Measurements from ENCODE around the gene CTDP1. TPM values are rescaled to one million over a fixed set of nuclear protein-coding genes. Genes with fewer than 3 reads are reported as not detected.

Gene CTDP1
- total RNA-seq, 1 donor from 2014 or later, result 34.8 TPM

DNA sequence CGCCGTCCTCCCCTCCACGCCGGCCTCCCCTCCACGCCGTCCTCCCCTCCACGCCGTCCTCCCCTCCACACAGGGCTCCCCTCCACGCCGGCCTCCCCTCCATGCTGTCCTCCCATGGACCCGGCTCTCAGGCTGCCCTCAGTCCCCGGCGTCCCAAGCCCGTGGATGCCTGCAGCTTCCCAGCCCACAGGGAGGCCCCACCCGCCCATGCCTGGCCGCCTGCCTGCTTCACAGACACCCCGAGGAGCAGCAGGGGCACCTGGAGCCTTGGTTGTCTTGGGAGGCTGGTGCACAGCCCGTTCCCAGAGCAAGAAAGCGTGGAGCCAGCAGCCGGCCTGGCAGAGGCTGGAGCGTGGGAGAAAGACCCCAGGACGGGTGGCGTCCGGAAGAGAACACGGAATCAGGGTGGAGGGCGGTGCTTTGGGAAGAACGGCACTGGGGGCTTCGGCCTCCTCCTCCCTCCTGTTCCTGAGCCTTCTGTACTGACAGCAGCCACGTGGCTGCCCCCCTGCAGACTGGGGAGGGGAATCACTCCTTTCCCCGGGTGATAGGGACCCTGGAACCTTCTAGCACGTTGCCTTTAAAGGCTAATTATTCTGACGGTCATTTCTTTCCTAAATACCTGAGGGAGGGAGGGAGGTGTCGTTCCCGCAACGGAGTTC lies 92.0 kb downstream of the CTDP1 start:
- Mint-ChIP-seq H3K27me3 (ENCODE audit: unreplicated experiment) (peaks cover 7% of the 10 kb centered on the region), H3K27ac (ENCODE audit: unreplicated experiment) (no peak overlapping the region), H3K36me3 (ENCODE audit: unreplicated experiment) (peaks cover 20% of the 10 kb centered on the region), H3K4me1 (ENCODE audit: low read depth, unreplicated experiment) (no peaks in the 10 kb centered on the region), H3K4me3 (ENCODE audit: unreplicated experiment) (no peak overlapping the region), H3K9me3 (ENCODE audit: unreplicated experiment) (peaks cover 22% of the 10 kb centered on the region)
- TF ChIP-seq, protein P1, sequence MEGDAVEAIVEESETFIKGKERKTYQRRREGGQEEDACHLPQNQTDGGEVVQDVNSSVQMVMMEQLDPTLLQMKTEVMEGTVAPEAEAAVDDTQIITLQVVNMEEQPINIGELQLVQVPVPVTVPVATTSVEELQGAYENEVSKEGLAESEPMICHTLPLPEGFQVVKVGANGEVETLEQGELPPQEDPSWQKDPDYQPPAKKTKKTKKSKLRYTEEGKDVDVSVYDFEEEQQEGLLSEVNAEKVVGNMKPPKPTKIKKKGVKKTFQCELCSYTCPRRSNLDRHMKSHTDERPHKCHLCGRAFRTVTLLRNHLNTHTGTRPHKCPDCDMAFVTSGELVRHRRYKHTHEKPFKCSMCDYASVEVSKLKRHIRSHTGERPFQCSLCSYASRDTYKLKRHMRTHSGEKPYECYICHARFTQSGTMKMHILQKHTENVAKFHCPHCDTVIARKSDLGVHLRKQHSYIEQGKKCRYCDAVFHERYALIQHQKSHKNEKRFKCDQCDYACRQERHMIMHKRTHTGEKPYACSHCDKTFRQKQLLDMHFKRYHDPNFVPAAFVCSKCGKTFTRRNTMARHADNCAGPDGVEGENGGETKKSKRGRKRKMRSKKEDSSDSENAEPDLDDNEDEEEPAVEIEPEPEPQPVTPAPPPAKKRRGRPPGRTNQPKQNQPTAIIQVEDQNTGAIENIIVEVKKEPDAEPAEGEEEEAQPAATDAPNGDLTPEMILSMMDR (IDR thresholded peaks at IDR 0.05; ENCODE audit: partially characterized antibody, unreplicated experiment), result no peak
- no peak for DNase-seq

DNA sequence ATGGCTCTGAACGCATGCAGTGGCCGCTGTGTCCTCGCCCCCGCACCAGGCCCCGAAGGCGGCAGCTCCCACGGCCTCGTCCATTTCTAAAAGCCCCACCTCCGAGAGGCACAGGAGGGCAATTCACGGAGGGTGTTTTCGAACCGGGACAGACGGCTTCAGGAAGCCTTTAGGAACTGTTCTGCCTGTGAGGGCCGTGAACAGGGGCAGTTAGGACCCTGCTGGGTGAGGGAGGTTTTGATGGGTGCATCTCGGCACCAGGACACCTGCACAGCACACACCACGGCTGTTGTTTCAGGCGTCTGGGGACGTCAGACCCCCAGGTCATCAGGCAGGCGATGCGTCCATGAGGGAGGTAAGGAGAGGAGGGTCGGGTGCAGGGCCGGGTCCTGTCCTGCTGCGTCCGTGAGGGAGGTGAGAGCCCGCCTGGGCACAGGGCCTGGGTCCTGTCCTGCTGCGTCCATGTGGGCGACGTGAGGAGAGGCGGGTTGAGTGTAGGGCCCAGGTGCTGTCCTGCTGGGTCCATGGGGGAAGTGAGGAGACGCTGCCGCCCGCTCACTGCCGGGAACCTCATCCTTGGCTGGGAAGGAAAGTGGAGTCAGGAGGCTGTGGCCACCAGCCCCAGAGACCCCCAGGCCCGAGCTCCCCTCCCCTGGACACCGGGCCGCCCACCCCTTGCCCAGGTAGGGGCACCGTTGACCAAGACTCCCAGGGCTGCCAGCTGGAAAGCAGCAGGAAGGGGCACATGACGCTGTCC lies 92.7 kb downstream of the CTDP1 start:
- DNase-seq, result no peak
- TF ChIP-seq, protein P1 (IDR thresholded peaks at IDR 0.05; ENCODE audit: partially characterized antibody, unreplicated experiment), result no peak
- peaks cover 10% of the 10 kb centered on the region for H3K27me3 Mint-ChIP-seq (ENCODE audit: unreplicated experiment)
- H3K36me3 Mint-ChIP-seq (ENCODE audit: unreplicated experiment), result peaks cover 18% of the 10 kb centered on the region
- no peak overlapping the region for H3K4me3 Mint-ChIP-seq (ENCODE audit: unreplicated experiment)
- no peak overlapping the region for H3K27ac Mint-ChIP-seq (ENCODE audit: unreplicated experiment)
- peaks cover 25% of the 10 kb centered on the region for H3K9me3 Mint-ChIP-seq (ENCODE audit: unreplicated experiment)
- no peaks in the 10 kb centered on the region for H3K4me1 Mint-ChIP-seq (ENCODE audit: low read depth, unreplicated experiment)

GRCh38 chr18:79772865-79773696 lies 93.5 kb downstream of the CTDP1 start:
- no peak overlapping the region for H3K27ac Mint-ChIP-seq (ENCODE audit: unreplicated experiment)
- TF ChIP-seq, protein P1 (IDR thresholded peaks at IDR 0.05; ENCODE audit: partially characterized antibody, unreplicated experiment), result no peak
- no peak for DNase-seq
- no peak overlapping the region for H3K4me3 Mint-ChIP-seq (ENCODE audit: unreplicated experiment)
- peaks cover 12% of the 10 kb centered on the region for H3K27me3 Mint-ChIP-seq (ENCODE audit: unreplicated experiment)
- peaks cover 24% of the 10 kb centered on the region for H3K9me3 Mint-ChIP-seq (ENCODE audit: unreplicated experiment)
- no peaks in the 10 kb centered on the region for H3K4me1 Mint-ChIP-seq (ENCODE audit: low read depth, unreplicated experiment)
- peaks cover 10% of the 10 kb centered on the region for H3K36me3 Mint-ChIP-seq (ENCODE audit: unreplicated experiment)

DNA sequence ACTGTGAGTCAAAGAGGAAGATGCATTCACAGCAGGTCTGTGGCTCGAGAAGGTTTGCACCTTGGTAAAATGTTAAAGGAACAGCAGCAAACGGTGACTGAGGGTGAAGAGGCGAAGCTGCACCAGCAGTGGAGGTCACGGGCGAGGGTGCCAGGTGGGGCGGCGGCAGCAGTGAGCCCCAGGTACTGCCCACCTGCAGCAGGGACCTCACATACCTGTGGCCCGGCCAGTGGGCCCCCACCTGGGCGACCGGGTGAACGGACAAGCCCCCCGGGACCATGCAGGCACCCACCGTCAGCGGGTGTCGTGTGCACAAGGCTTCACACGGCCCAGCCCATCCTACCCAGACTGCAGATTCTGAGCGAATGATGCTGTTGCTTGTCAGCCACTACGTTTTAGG lies 94.5 kb downstream of the CTDP1 start:
- Mint-ChIP-seq H3K4me1 (ENCODE audit: low read depth, unreplicated experiment) (no peaks in the 10 kb centered on the region), H3K36me3 (ENCODE audit: unreplicated experiment) (peaks cover 7% of the 10 kb centered on the region), H3K9me3 (ENCODE audit: unreplicated experiment) (peaks cover 24% of the 10 kb centered on the region), H3K27me3 (ENCODE audit: unreplicated experiment) (peaks cover 12% of the 10 kb centered on the region), H3K27ac (ENCODE audit: unreplicated experiment) (no peak overlapping the region), H3K4me3 (ENCODE audit: unreplicated experiment) (no peak overlapping the region)
- DNase-seq, result no peak
- TF ChIP-seq, protein P1 (IDR thresholded peaks at IDR 0.05; ENCODE audit: partially characterized antibody, unreplicated experiment), result no peak

All from glutamatergic neuron (in vitro differentiated cells).